OCI-LY7 (cell line): Measurements from ENCODE around the gene ARHGAP4.

Experiments used
- EZH2phosphoT487 ChIP-seq: fragments of 200-600 bp; sonication (generic); IDR thresholded peaks from 2 replicates; pipeline ENCODE4 v1.6.1; 2018; ENCODE audit warnings: low read depth, borderline replicate concordance, mild to moderate bottlenecking, mixed run types, antibody characterized with exemption, low read length, moderate library complexity, mixed read lengths
- TF ChIP-seq, protein P1 (sequence below): fragments of 200-600 bp; sonication (generic); conservative IDR thresholded peaks from 2 replicates; pipeline ENCODE4 v1.5.1; 2014; ENCODE audit warnings: mild to moderate bottlenecking, antibody characterized with exemption, low read length, moderate library complexity, mixed read lengths

- TF ChIP-seq, protein P1, sequence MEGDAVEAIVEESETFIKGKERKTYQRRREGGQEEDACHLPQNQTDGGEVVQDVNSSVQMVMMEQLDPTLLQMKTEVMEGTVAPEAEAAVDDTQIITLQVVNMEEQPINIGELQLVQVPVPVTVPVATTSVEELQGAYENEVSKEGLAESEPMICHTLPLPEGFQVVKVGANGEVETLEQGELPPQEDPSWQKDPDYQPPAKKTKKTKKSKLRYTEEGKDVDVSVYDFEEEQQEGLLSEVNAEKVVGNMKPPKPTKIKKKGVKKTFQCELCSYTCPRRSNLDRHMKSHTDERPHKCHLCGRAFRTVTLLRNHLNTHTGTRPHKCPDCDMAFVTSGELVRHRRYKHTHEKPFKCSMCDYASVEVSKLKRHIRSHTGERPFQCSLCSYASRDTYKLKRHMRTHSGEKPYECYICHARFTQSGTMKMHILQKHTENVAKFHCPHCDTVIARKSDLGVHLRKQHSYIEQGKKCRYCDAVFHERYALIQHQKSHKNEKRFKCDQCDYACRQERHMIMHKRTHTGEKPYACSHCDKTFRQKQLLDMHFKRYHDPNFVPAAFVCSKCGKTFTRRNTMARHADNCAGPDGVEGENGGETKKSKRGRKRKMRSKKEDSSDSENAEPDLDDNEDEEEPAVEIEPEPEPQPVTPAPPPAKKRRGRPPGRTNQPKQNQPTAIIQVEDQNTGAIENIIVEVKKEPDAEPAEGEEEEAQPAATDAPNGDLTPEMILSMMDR, result no peak
- no peak for TF ChIP-seq EZH2phosphoT487
These were observed 15.6 kb downstream of the ARHGAP4 start for GRCh38 chrX:153910446-153910845.
